IMR-90 (cell line): ENCODE data around the gene UNC13B. TPM values are rescaled to one million over a fixed set of nuclear protein-coding genes. Genes with fewer than 3 reads are reported as not detected.

Experiments used
- ATAC-seq: fragments of 200-7000 bp; cut with Tn5 transposase; 2 replicates; pipeline ENCODE4 v1.9.1; 2020; ENCODE audit warnings: low read depth, mild to moderate bottlenecking, moderate library complexity
- BruUV-seq: library from RNA; stranded (reverse); fragments of 400-500 nt; replicated peaks from 2 replicates; lab custom pipeline; 2021; lab: Mats Ljungman, UMichigan
- CTCF ChIA-PET: fragments of 300-600 bp; formaldehyde crosslinking; extraction: SDS; loops from one replicate; lab custom pipeline; 2021; ENCODE audit warnings: antibody characterized with exemption; lab: Yijun Ruan, JAX
- POLR2A ChIA-PET: fragments of 300-600 bp; sonication (Branson Sonifier 250); formaldehyde crosslinking; loops from one replicate; lab custom pipeline; 2022; ENCODE audit warnings: antibody characterized with exemption; ENCODE audit not compliant: unreplicated experiment; lab: Charles Lee
- DNase-seq: peaks from one replicate; pipeline ENCODE4 v3.0.0; 2013
- H2AFZ ChIP-seq: replicated peaks from 2 replicates; pipeline ENCODE3; 2013; ENCODE audit warnings: low read length, mild to moderate bottlenecking; ENCODE audit not compliant: poor library complexity
- H2AK5ac ChIP-seq: 2 replicates; pipeline ENCODE4 v1.6.1; 2013; ENCODE audit warnings: low read depth, low read length, inconsistent platforms
- H2AK9ac ChIP-seq: replicated peaks from 2 replicates; pipeline ENCODE3; 2013; ENCODE audit warnings: mild to moderate bottlenecking, low read depth, low read length, moderate library complexity; ENCODE audit not compliant: poor library complexity
- H2BK120ac ChIP-seq: 2 replicates; pipeline ENCODE4 v1.6.1; 2013; ENCODE audit warnings: low read depth, low read length, inconsistent platforms
- H2BK15ac ChIP-seq: 3 replicates; pipeline ENCODE4 v1.6.1; 2013; ENCODE audit warnings: low read depth, low read length, inconsistent platforms
- H2BK20ac ChIP-seq: 2 replicates; pipeline ENCODE4 v1.6.1; 2013; ENCODE audit warnings: low read depth, mild to moderate bottlenecking, inconsistent platforms, low read length, moderate library complexity
- H2BK5ac ChIP-seq: 2 replicates; pipeline ENCODE4 v1.6.1; 2013; ENCODE audit warnings: mild to moderate bottlenecking, low read depth, low read length, inconsistent platforms; ENCODE audit not compliant: poor library complexity, severe bottlenecking
- H3K14ac ChIP-seq: replicated peaks from 2 replicates; pipeline ENCODE4 v1.6.1; 2013; ENCODE audit warnings: low read depth, low read length, inconsistent platforms
- H3K18ac ChIP-seq: 2 replicates; pipeline ENCODE4 v1.6.1; 2013; ENCODE audit warnings: low read depth, low read length, control low read depth
- H3K23ac ChIP-seq: 2 replicates; pipeline ENCODE4 v1.6.1; 2013; ENCODE audit warnings: low read depth, low read length, inconsistent platforms
- H3K27ac ChIP-seq: 2 replicates; pipeline ENCODE4 v1.5.1; 2013; ENCODE audit warnings: mild to moderate bottlenecking, control low read depth, low read length; ENCODE audit not compliant: insufficient read depth
- H3K27me3 ChIP-seq: 2 replicates; pipeline ENCODE4 v1.6.1; 2013; ENCODE audit warnings: low read length; ENCODE audit not compliant: control insufficient read depth, insufficient read depth
- H3K36me3 ChIP-seq: 2 replicates; pipeline ENCODE4 v1.6.1; 2013; ENCODE audit warnings: low read length, mixed read lengths; ENCODE audit not compliant: control insufficient read depth, insufficient read depth
- H3K4ac ChIP-seq: 2 replicates; pipeline ENCODE4 v1.6.1; 2013; ENCODE audit warnings: low read depth, low read length, inconsistent platforms
- H3K4me1 ChIP-seq: 2 replicates; pipeline ENCODE4 v1.6.1; 2013; ENCODE audit warnings: low read length, mixed read lengths; ENCODE audit not compliant: control insufficient read depth, insufficient read depth
- H3K4me2 ChIP-seq: 2 replicates; pipeline ENCODE4 v1.6.1; 2013; ENCODE audit warnings: low read depth, mild to moderate bottlenecking, control low read depth, low read length, moderate library complexity
- H3K4me3 ChIP-seq: 2 replicates; pipeline ENCODE4 v1.5.1; 2013; ENCODE audit warnings: low read depth, mild to moderate bottlenecking, control low read depth, low read length, moderate library complexity; ENCODE audit not compliant: insufficient read depth
- H3K56ac ChIP-seq: 2 replicates; pipeline ENCODE4 v1.6.1; 2013; ENCODE audit warnings: low read length, inconsistent platforms; ENCODE audit not compliant: insufficient read depth; ENCODE audit errors: extremely low read depth
- H3K79me1 ChIP-seq, 2 experiments: 2 replicates each; pipeline ENCODE4 v1.6.1; 2013; ENCODE audit warnings: low read length in 2 of 2, inconsistent platforms in 1 of 2, low read depth in 1 of 2
- H3K9ac ChIP-seq: 2 replicates; pipeline ENCODE4 v1.6.1; 2013; ENCODE audit warnings: low read depth, low read length, control low read depth
- H3K9me1 ChIP-seq: 2 replicates; pipeline ENCODE4 v1.6.1; 2013; ENCODE audit warnings: low read length, inconsistent platforms; ENCODE audit not compliant: insufficient read depth
- H3K9me3 ChIP-seq: 2 replicates; pipeline ENCODE4 v1.6.1; 2013; ENCODE audit warnings: low read length; ENCODE audit not compliant: control insufficient read depth, insufficient read depth
- H4K20me1 ChIP-seq: 2 replicates; pipeline ENCODE4 v1.6.1; 2013; ENCODE audit warnings: low read length, inconsistent platforms; ENCODE audit not compliant: insufficient read depth
- H4K5ac ChIP-seq: 2 replicates; pipeline ENCODE4 v1.6.1; 2013; ENCODE audit warnings: mild to moderate bottlenecking, low read depth, low read length, control low read depth
- H4K8ac ChIP-seq, 2 experiments: 2 replicates each; pipeline ENCODE4 v1.6.1; 2013; ENCODE audit warnings: low read depth in 2 of 2, low read length in 2 of 2, control low read depth in 1 of 2, inconsistent platforms in 1 of 2
- H4K91ac ChIP-seq: 2 replicates; pipeline ENCODE4 v1.6.1; 2013; ENCODE audit warnings: low read depth, low read length, inconsistent platforms; ENCODE audit not compliant: insufficient read depth
- CEBPB ChIP-seq: IDR thresholded peaks from 2 replicates; pipeline ENCODE4 v1.6.1; 2012; ENCODE audit warnings: low read depth, low read length, improper control_type of control experiment
- CHD1 ChIP-seq: IDR thresholded peaks from 2 replicates; pipeline ENCODE4 v1.6.1; 2012; ENCODE audit warnings: low read depth, low read length, improper control_type of control experiment
- FOS ChIP-seq: fragments of 150-350 bp; IDR thresholded peaks from 2 replicates; pipeline ENCODE4 v1.6.1; 2016; ENCODE audit warnings: low read depth, low read length
- MXI1 ChIP-seq: IDR thresholded peaks from 2 replicates; pipeline ENCODE4 v1.6.1; 2012; ENCODE audit warnings: low read depth, mild to moderate bottlenecking, low read length, moderate library complexity, borderline replicate concordance
- NFE2L2 ChIP-seq: fragments of 150-350 bp; IDR thresholded peaks from 2 replicates; pipeline ENCODE4 v1.6.1; 2016; ENCODE audit warnings: low read depth, mild to moderate bottlenecking, low read length
- RCOR1 ChIP-seq: IDR thresholded peaks from 2 replicates; pipeline ENCODE4 v1.6.1; 2012; ENCODE audit warnings: mild to moderate bottlenecking, low read length, improper control_type of control experiment; ENCODE audit not compliant: insufficient replicate concordance
- SMC3 ChIP-seq: fragments of 150-350 bp; IDR thresholded peaks from 2 replicates; pipeline ENCODE4 v1.6.1; 2016; ENCODE audit warnings: low read depth, mild to moderate bottlenecking, antibody characterized with exemption, low read length, moderate library complexity
- WGBS, 2 experiments: methylation state at CpG; one replicate each; pipeline versions ENCODE4 v1.1.5 to v1.1.7; 2013; ENCODE audit warnings: missing lambda C conversion rate in 2 of 2; ENCODE audit not compliant: insufficient read length in 1 of 2; ENCODE audit errors: extremely low coverage in 2 of 2; 5-methylcytosine and 5-hydroxymethylcytosine counted together
- dilution Hi-C: fragments of 300-500 bp; cut with HindIII; formaldehyde crosslinking; loops from one replicate; pipeline ENCODE4 v1.14.3; 2018; ENCODE audit warnings: low sequenced_read_pairs; ENCODE audit not compliant: unreplicated experiment
- in situ Hi-C: fragments of 300-500 bp; cut with MboI; formaldehyde crosslinking; loops from 3 replicates; pipeline ENCODE4 v1.14.3; 2019; ENCODE audit warnings: low sequenced_read_pairs, inconsistent platforms, mixed read lengths
- intact Hi-C: fragments of 100-400 bp; cut with micrococcal nuclease; formaldehyde crosslinking; loops from 2 replicates; pipeline ENCODE4 v1.10.0; 2022
- polyA plus RNA-seq, 3 experiments: library from polyadenylated mRNA; depleted of rRNA; stranded (reverse); fragments of >200 nt; gene quantifications; 2 replicates each; pipeline ENCODE4 v1.2.3, GENCODE V29; 2012; ENCODE audit warnings: low replicate concordance in 1 of 3
- total RNA-seq: library from RNA; depleted of rRNA; stranded (reverse); fragments of >200 nt; gene quantifications from 2 replicates; pipeline ENCODE4 v1.2.3, GENCODE V29; 2012

The UNC13B gene
- total and polyA plus RNA-seq, 2 of the 4 experiments (the other 2 are of a cell fraction), result 7.5 to 14.3 TPM

- H3K4me1 ChIP-seq, result 0 out of 2 replicates have a peak, but pooled peaks cover 1% of the 10 kb centered on the region
- no peak overlapping the region for H3K9ac ChIP-seq
- H3K4me2 ChIP-seq, result no peak overlapping the region
- no peak overlapping the region for H2BK20ac ChIP-seq
- H4K8ac ChIP-seq, result no peak overlapping the region
- no peak overlapping the region for H2BK120ac ChIP-seq
- intact Hi-C loops (loop anchor here (10.0 kb wide), 1 partner anchor 76 kb away; no protein-coding TSS in a partner anchor), dilution Hi-C loops (no loop called here), in situ Hi-C loops (no loop called here)
- H2AK5ac ChIP-seq, result no peak overlapping the region
- no peaks in the 10 kb centered on the region for H3K9me1 ChIP-seq
- no peak overlapping the region for H3K18ac ChIP-seq
- ChIA-PET POLR2A (no interaction called here), CTCF (no interaction called here)
- DNase-seq (no peak), ATAC-seq (no peak)
- no peaks in the 10 kb centered on the region for H3K9me3 ChIP-seq
- H4K20me1 ChIP-seq, result no peaks in the 10 kb centered on the region
- no peak overlapping the region for H3K27ac ChIP-seq
- no peak overlapping the region for H4K91ac ChIP-seq
- BruUV-seq, result no TSS peak
- no peak overlapping the region for H3K56ac ChIP-seq
- TF ChIP-seq NFE2L2, result no peak
- TF ChIP-seq SMC3, result no peak
- TF ChIP-seq MXI1, result no peak
- no peak for TF ChIP-seq FOS
- TF ChIP-seq RCOR1, result no peak
- TF ChIP-seq CEBPB, result no peak
- no peak for TF ChIP-seq CHD1
- no peaks in the 10 kb centered on the region for H3K36me3 ChIP-seq
- H2AK9ac ChIP-seq, result no peak overlapping the region
- no peak overlapping the region for H4K5ac ChIP-seq
- WGBS, 2 experiments, result no CpG with 5 or more reads among the region's 1 CpG
- no peaks in the 10 kb centered on the region for H3K27me3 ChIP-seq
- H3K4ac ChIP-seq, result no peak overlapping the region
- H2BK15ac ChIP-seq, result no peak overlapping the region
- H3K79me1 ChIP-seq, result no peaks in the 10 kb centered on the region; a peak in 1 of 4 replicates
- no peak overlapping the region for H3K4me3 ChIP-seq
- no peak overlapping the region for H2BK5ac ChIP-seq
- no peak overlapping the region for H3K23ac ChIP-seq
- H3K14ac ChIP-seq, result no peak overlapping the region
- no peak overlapping the region for H2AFZ ChIP-seq
Observed at GRCh38 chr9:35288778-35289177, 127.0 kb downstream of the UNC13B start.
